Kidney (tissue), 14 donors: ENCODE data around the gene LRRC72. TPM values are rescaled to one million over a fixed set of nuclear protein-coding genes. Genes with fewer than 3 reads are reported as not detected.
"Not testable (repeated sequence)": the region's sequence is repeated elsewhere in the genome, so short reads cannot be mapped to it uniquely, and the experiment has no call there.

Experiments
- DNase-seq, 5 donors: peaks; one replicate each; pipeline ENCODE4 v3.0.0-alpha.2; 2013 to 2020
- FAIRE-seq: peaks from 2 replicates; lab custom pipeline; 2012; peaks lifted over from hg19 to GRCh38; lab: Jason Lieb, UNC
- H3K27ac ChIP-seq, 2 donors: one replicate each; pipeline ENCODE4 v1.7.0; 2013; ENCODE audit warnings: low read depth in 2 of 2, low read length in 2 of 2, inconsistent platforms in 1 of 2
- H3K27me3 ChIP-seq: one replicate; pipeline ENCODE4 v1.7.1; 2013; ENCODE audit warnings: low read length, inconsistent platforms; ENCODE audit not compliant: control insufficient read depth, insufficient read depth
- H3K36me3 ChIP-seq, 3 donors: one replicate each; pipeline versions ENCODE4 v1.7.0 to v1.7.1; 2013; ENCODE audit warnings: low read length in 3 of 3, control low read depth in 1 of 3, inconsistent platforms in 1 of 3; ENCODE audit not compliant: insufficient read depth in 3 of 3, control insufficient read depth in 2 of 3
- H3K4me1 ChIP-seq, 3 donors: one replicate each; pipeline versions ENCODE4 v1.7.0 to v1.7.1; 2013; ENCODE audit warnings: low read length in 3 of 3, inconsistent platforms in 1 of 3, low read depth in 1 of 3; ENCODE audit not compliant: control insufficient read depth in 2 of 3, insufficient read depth in 2 of 3
- H3K4me3 ChIP-seq, 3 donors: one replicate each; pipeline versions ENCODE4 v1.7.0 to v1.8.1; 2013; ENCODE audit warnings: low read length in 3 of 3, control low read depth in 1 of 3, inconsistent platforms in 1 of 3
- H3K9ac ChIP-seq, 3 donors: one replicate each; pipeline versions ENCODE4 v1.7.0 to v1.7.1; 2013; ENCODE audit warnings: low read length in 3 of 3, control low read depth in 1 of 3, inconsistent platforms in 1 of 3
- H3K9me3 ChIP-seq, 3 donors: one replicate each; pipeline versions ENCODE4 v1.7.0 to v1.7.1; 2013; ENCODE audit warnings: low read length in 3 of 3, control low read depth in 1 of 3, inconsistent platforms in 1 of 3; ENCODE audit not compliant: control insufficient read depth in 2 of 3, insufficient read depth in 1 of 3
- intact Hi-C: fragments of 100-400 bp; cut with DNase I; formaldehyde crosslinking; loops from one replicate; pipeline ENCODE4 v1.11.1; 2022
- polyA plus RNA-seq: library from polyadenylated mRNA; stranded (reverse); fragments of 350-450 nt; fragmentation: Illumina TruSeq; extraction: RNeasy Lipid Tissue Mini Kit (QIAGEN cat#74804); gene quantifications from one replicate; pipeline ENCODE4 v1.2.3, GENCODE V29; 2014; ENCODE audit warnings: low read depth, low replicate concordance; ENCODE audit not compliant: insufficient read depth
- total RNA-seq: library from RNA; stranded (reverse); fragmentation: NEBNext Ultra II Directional; extraction: Animal tissue kit (Norgen Biotek cat#: 25700); gene quantifications from one replicate; pipeline ENCODE4 v1.2.1, GENCODE V29; 2021
- TF ChIP-seq, protein P1 (sequence below): IDR thresholded peaks from 3 replicates; pipeline ENCODE4 v1.5.1; 2012; ENCODE audit warnings: mild to moderate bottlenecking, moderate library complexity, borderline replicate concordance; ENCODE audit not compliant: insufficient read depth; ENCODE audit errors: extremely low read depth
- donor health status: control.
- donor health status: control.
- donor health status: control.
- donor health status: control.
- donor health status: control.
- donor health status: DM: yes; HTN: yes; CAD: no.
- donor health status: Normal renal cell carcinoma (clear cell type).

Gene LRRC72
- total and polyA plus RNA-seq, 2 donors from 2014 or later = not detected

GRCh38 chr7:16514729-16515128 is 11.9 kb upstream of the LRRC72 start:
- DNase-seq = peak in 1 of 5 donors; percentile 20
- H3K4me3 ChIP-seq = no peak overlapping the region
- intact Hi-C loops = no loop called here
- no peaks in the 10 kb centered on the region for H3K4me1 ChIP-seq
- H3K27ac ChIP-seq = no peak overlapping the region
- no peaks in the 10 kb centered on the region for H3K9me3 ChIP-seq
- no peaks in the 10 kb centered on the region for H3K27me3 ChIP-seq
- no peak for FAIRE-seq
- TF ChIP-seq, protein P1, sequence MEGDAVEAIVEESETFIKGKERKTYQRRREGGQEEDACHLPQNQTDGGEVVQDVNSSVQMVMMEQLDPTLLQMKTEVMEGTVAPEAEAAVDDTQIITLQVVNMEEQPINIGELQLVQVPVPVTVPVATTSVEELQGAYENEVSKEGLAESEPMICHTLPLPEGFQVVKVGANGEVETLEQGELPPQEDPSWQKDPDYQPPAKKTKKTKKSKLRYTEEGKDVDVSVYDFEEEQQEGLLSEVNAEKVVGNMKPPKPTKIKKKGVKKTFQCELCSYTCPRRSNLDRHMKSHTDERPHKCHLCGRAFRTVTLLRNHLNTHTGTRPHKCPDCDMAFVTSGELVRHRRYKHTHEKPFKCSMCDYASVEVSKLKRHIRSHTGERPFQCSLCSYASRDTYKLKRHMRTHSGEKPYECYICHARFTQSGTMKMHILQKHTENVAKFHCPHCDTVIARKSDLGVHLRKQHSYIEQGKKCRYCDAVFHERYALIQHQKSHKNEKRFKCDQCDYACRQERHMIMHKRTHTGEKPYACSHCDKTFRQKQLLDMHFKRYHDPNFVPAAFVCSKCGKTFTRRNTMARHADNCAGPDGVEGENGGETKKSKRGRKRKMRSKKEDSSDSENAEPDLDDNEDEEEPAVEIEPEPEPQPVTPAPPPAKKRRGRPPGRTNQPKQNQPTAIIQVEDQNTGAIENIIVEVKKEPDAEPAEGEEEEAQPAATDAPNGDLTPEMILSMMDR = no peak
- no peak overlapping the region for H3K9ac ChIP-seq
- H3K36me3 ChIP-seq = no peaks in the 10 kb centered on the region

DNA sequence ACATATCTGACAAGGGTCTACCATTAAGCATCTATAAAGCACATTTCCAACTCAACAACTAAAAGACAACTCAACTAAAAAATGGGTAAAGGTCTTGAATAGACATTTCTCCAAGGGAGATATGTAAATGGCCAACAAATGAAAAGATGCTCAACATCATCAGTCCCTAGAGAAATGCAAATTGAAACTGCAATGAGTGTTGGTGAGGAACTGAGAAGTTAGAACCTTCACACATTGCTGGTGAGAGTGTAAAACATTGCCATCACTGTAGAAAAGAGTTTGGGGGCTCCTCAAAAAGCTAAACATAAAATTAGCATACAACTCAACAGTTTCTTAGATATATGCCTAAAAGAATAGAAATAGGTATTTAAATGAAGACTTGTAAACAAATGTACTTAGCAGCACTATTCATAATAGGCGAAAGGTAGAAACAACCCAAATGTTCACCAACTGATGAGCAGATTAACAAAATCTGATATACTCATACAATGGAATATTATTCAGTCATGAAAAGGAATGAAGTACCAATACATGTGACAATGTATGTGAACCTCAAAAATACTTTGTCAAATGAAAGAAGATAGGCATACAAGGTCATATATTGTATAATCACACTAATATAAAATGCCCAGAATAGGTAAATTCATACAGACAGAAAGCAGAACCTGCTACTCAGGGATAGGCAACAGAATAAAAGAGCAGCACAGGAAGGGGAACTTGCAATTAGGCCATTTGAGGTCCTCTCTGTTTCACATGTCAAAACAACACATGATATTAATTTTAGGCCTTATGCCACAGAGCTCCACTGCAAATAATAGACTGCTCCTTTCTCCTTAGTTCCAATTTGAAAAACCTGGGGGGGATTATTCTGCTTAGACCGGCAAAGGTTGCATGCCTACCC is 10.6 kb upstream of the LRRC72 start:
- H3K4me1 ChIP-seq = no peaks in the 10 kb centered on the region

GRCh38 chr7:16519985-16520384 is 6.6 kb upstream of the LRRC72 start:
- H3K9me3 ChIP-seq, H3K4me3 ChIP-seq, FAIRE-seq, H3K9ac ChIP-seq, intact Hi-C loops, H3K27me3 ChIP-seq, H3K36me3 ChIP-seq, H3K4me1 ChIP-seq, DNase-seq, H3K27ac ChIP-seq: not testable (repeated sequence)

More for the DNA sequence above, 10.6 kb upstream of the LRRC72 start:
- no peak overlapping the region for H3K9ac ChIP-seq
- H3K36me3 ChIP-seq = no peaks in the 10 kb centered on the region
- intact Hi-C loops = no loop called here
- TF ChIP-seq, protein P1 = no peak
- no peak overlapping the region for H3K27ac ChIP-seq
- no peak for FAIRE-seq
- no peak overlapping the region for H3K4me3 ChIP-seq
- no peaks in the 10 kb centered on the region for H3K27me3 ChIP-seq
- H3K9me3 ChIP-seq = no peaks in the 10 kb centered on the region
- DNase-seq = no peak

DNA sequence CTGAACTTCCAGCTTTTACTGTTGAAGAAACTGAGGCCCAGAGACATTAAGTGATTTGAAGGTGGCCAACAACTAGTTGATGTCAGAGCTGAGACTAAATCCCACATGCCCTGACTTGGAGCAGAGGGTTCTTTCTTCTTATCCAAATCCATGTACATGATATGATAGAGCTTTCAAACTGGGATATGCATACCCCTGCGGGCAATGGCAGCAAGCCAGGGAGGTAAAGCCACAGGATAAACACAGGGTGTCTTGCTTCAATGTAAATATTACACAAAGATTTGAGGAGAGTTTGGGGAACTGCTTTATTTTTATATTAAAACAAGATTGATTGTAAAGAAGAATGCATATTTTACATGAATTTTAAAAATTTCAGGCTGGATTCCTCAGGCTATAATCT is 2.3 kb upstream of the LRRC72 start:
- FAIRE-seq = no peak

More for the DNA sequence above, 2.3 kb upstream of the LRRC72 start:
- intact Hi-C loops = no loop called here
- Histone ChIP-seq H3K27ac (no peak overlapping the region), H3K4me3 (no peak overlapping the region), H3K9ac (no peak overlapping the region), H3K9me3 (no peaks in the 10 kb centered on the region), H3K4me1 (no peaks in the 10 kb centered on the region), H3K27me3 (no peaks in the 10 kb centered on the region), H3K36me3 (no peaks in the 10 kb centered on the region)
- no peak for DNase-seq
- TF ChIP-seq, protein P1 = no peak
